DND-41 (cell line): ENCODE data around the gene TNRC6B.

Experiments
- ATAC-seq: fragments of 200-7000 bp; cut with Tn5 transposase; 3 replicates; pipeline ENCODE4 v1.9.1; 2021; ENCODE audit warnings: low read depth; ENCODE audit not compliant: insufficient read depth
- DNase-seq: peaks from one replicate; pipeline ENCODE4 v3.0.0-alpha.2; 2020
- H2AFZ ChIP-seq: 2 replicates; pipeline ENCODE4 v1.6.0; 2012; ENCODE audit warnings: low read depth, low read length
- H3K27ac ChIP-seq: 2 replicates; pipeline ENCODE4 v1.5.1; 2012; ENCODE audit warnings: low read length, inconsistent platforms
- H3K27me3 ChIP-seq: fragments of 200-600 bp; sonication (generic); 2 replicates; pipeline ENCODE4 v1.6.0; 2012; ENCODE audit warnings: low read length, mild to moderate bottlenecking, inconsistent platforms; ENCODE audit not compliant: insufficient read depth, poor library complexity
- H3K36me3 ChIP-seq: 2 replicates; pipeline ENCODE4 v1.5.1; 2012; ENCODE audit warnings: low read length, inconsistent platforms; ENCODE audit not compliant: insufficient read depth
- H3K4me1 ChIP-seq: 2 replicates; pipeline ENCODE4 v1.5.1; 2012; ENCODE audit warnings: mild to moderate bottlenecking, low read length; ENCODE audit not compliant: insufficient read depth
- H3K4me2 ChIP-seq: 2 replicates; pipeline ENCODE4 v1.6.0; 2012; ENCODE audit warnings: mild to moderate bottlenecking, moderate library complexity, low read length, inconsistent platforms; ENCODE audit not compliant: insufficient read depth
- H3K4me3 ChIP-seq, 2 experiments: fragments of 200-600 bp in 1 of 2; shearing (Covaris generic) in 1 of 2; 2 replicates each; pipeline ENCODE4 v1.5.1; 2012 to 2016; ENCODE audit warnings: inconsistent platforms in 2 of 2, low read length in 2 of 2, mild to moderate bottlenecking in 2 of 2, low read depth in 1 of 2, moderate library complexity in 1 of 2
- H3K79me2 ChIP-seq: 2 replicates; pipeline ENCODE4 v1.6.0; 2012; ENCODE audit warnings: low read length, inconsistent platforms; ENCODE audit not compliant: insufficient read depth
- H3K9ac ChIP-seq: 2 replicates; pipeline ENCODE4 v1.6.0; 2012; ENCODE audit warnings: low read depth, mild to moderate bottlenecking, inconsistent platforms, low read length, moderate library complexity
- H3K9me3 ChIP-seq: 2 replicates; pipeline ENCODE4 v1.5.1; 2012; ENCODE audit warnings: low read length, moderate library complexity, mild to moderate bottlenecking, inconsistent platforms; ENCODE audit not compliant: insufficient read depth, severe bottlenecking
- H4K20me1 ChIP-seq: 2 replicates; pipeline ENCODE4 v1.6.0; 2012; ENCODE audit warnings: low read length; ENCODE audit not compliant: insufficient read depth
- EZH2 ChIP-seq: IDR thresholded peaks from 3 replicates; pipeline ENCODE4 v1.6.1; 2012; ENCODE audit warnings: borderline replicate concordance, low read depth, mild to moderate bottlenecking, moderate library complexity, low read length, inconsistent platforms; ENCODE audit not compliant: severe bottlenecking
- TF ChIP-seq, protein P1 (sequence below): IDR thresholded peaks from 2 replicates; pipeline ENCODE4 v1.5.1; 2012; ENCODE audit warnings: borderline replicate concordance, low read length, moderate library complexity, mild to moderate bottlenecking; ENCODE audit not compliant: poor library complexity, severe bottlenecking; ENCODE audit errors: extremely low read depth

TNRC6B gene

DNA sequence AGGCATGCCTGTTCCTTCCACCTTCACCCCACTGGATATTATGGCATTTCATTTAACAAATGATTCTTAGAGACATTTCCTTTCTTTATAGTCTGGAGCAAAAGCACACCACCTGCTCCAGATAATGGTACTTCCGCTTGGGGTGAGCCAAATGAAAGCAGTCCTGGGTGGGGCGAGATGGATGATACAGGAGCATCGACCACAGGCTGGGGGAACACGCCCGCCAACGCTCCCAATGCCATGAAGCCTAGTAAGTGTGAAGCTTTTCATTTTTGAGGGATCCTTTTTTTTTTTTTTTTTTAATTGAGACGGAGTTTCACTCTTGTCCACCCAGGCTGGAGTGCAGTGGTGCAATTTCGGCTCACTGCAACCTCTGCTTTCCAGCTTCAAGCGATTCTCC lies 92.3 kb downstream of the TNRC6B start:
- Histone ChIP-seq H3K4me2 (no peak overlapping the region), H3K36me3 (peaks cover 65% of the 10 kb centered on the region), H2AFZ (no peak overlapping the region), H3K9ac (no peak overlapping the region), H3K27ac (no peak overlapping the region), H3K79me2 (no peaks in the 10 kb centered on the region), H3K4me3 (no peak overlapping the region), H3K9me3 (no peaks in the 10 kb centered on the region), H4K20me1 (peaks cover 4% of the 10 kb centered on the region; the same call in 1 of the 2 replicates), H3K27me3 (no peaks in the 10 kb centered on the region), H3K4me1 (no peaks in the 10 kb centered on the region)
- TF ChIP-seq, protein P1, sequence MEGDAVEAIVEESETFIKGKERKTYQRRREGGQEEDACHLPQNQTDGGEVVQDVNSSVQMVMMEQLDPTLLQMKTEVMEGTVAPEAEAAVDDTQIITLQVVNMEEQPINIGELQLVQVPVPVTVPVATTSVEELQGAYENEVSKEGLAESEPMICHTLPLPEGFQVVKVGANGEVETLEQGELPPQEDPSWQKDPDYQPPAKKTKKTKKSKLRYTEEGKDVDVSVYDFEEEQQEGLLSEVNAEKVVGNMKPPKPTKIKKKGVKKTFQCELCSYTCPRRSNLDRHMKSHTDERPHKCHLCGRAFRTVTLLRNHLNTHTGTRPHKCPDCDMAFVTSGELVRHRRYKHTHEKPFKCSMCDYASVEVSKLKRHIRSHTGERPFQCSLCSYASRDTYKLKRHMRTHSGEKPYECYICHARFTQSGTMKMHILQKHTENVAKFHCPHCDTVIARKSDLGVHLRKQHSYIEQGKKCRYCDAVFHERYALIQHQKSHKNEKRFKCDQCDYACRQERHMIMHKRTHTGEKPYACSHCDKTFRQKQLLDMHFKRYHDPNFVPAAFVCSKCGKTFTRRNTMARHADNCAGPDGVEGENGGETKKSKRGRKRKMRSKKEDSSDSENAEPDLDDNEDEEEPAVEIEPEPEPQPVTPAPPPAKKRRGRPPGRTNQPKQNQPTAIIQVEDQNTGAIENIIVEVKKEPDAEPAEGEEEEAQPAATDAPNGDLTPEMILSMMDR, result no peak
- no peak for TF ChIP-seq EZH2
- ATAC-seq (no peak), DNase-seq (no peak)

- DNase-seq (no peak), ATAC-seq (no peak)
- no peak overlapping the region for H3K27ac ChIP-seq
- H3K9ac ChIP-seq, result no peak overlapping the region
- H3K79me2 ChIP-seq, result no peaks in the 10 kb centered on the region
- H3K4me2 ChIP-seq, result no peak overlapping the region
- TF ChIP-seq EZH2, result no peak
- TF ChIP-seq, protein P1, result no peak
- H3K9me3 ChIP-seq, result no peaks in the 10 kb centered on the region
- H4K20me1 ChIP-seq, result peaks cover 4% of the 10 kb centered on the region; the same call in 1 of the 2 replicates
- peaks cover 57% of the 10 kb centered on the region for H3K36me3 ChIP-seq
- no peaks in the 10 kb centered on the region for H3K4me1 ChIP-seq
- no peaks in the 10 kb centered on the region for H3K27me3 ChIP-seq
- no peak overlapping the region for H3K4me3 ChIP-seq
- no peak overlapping the region for H2AFZ ChIP-seq
Measured at GRCh38 chr22:40270748-40271373, 93.1 kb downstream of the TNRC6B start.

- no peak overlapping the region for H3K9ac ChIP-seq
- no peaks in the 10 kb centered on the region for H3K9me3 ChIP-seq
- no peak overlapping the region for H3K4me2 ChIP-seq
- H3K4me3 ChIP-seq, result no peak overlapping the region
- H3K27ac ChIP-seq, result no peak overlapping the region
- ATAC-seq (no peak), DNase-seq (no peak)
- H3K27me3 ChIP-seq, result no peaks in the 10 kb centered on the region
- no peaks in the 10 kb centered on the region for H3K4me1 ChIP-seq
- no peak for TF ChIP-seq EZH2
- TF ChIP-seq, protein P1, result no peak
- H2AFZ ChIP-seq, result no peak overlapping the region
- peaks cover 4% of the 10 kb centered on the region; the same call in 1 of the 2 replicates for H4K20me1 ChIP-seq
- peaks cover 51% of the 10 kb centered on the region for H3K36me3 ChIP-seq
- no peaks in the 10 kb centered on the region for H3K79me2 ChIP-seq
Measured at GRCh38 chr22:40271440-40271839, 93.7 kb downstream of the TNRC6B start.
